ENCODE results near the gene ARHGAP9.
"Not testable (repeated sequence)": the region's sequence is repeated elsewhere in the genome, so short reads cannot be mapped to it uniquely, and the experiment has no call there.

ARHGAP9 gene

GRCh38 chr12:57517187-57517586, 37.5 kb upstream of the ARHGAP9 start:
- DNase-seq (ENCODE audit: low spot score), result peak; percentile 39

- no peak for DNase-seq (ENCODE audit: low spot score)
Measured at GRCh38 chr12:57516617-57517153, 37.0 kb upstream of the ARHGAP9 start.

- DNase-seq (ENCODE audit: low spot score), result no peak
Measured at GRCh38 chr12:57515934-57516541, 36.4 kb upstream of the ARHGAP9 start.

GRCh38 chr12:57515408-57515933, 35.8 kb upstream of the ARHGAP9 start:
- no peak for DNase-seq (ENCODE audit: low spot score)

- no peak for DNase-seq (ENCODE audit: low spot score)
Measured at GRCh38 chr12:57514720-57515407, 35.2 kb upstream of the ARHGAP9 start.

- not testable (repeated sequence) for DNase-seq (ENCODE audit: low spot score)
Measured at GRCh38 chr12:57514246-57514645, 34.6 kb upstream of the ARHGAP9 start.

GRCh38 chr12:57513677-57514076, 34.0 kb upstream of the ARHGAP9 start:
- DNase-seq (ENCODE audit: low spot score), result not testable (repeated sequence)

GRCh38 chr12:57513266-57513665, 33.6 kb upstream of the ARHGAP9 start:
- DNase-seq (ENCODE audit: low spot score), result no peak

GRCh38 chr12:57512665-57513064, 33.0 kb upstream of the ARHGAP9 start:
- no peak for DNase-seq (ENCODE audit: low spot score)

GRCh38 chr12:57511588-57512325, 32.1 kb upstream of the ARHGAP9 start:
- DNase-seq (ENCODE audit: low spot score), result no peak

GRCh38 chr12:57511161-57511560, 31.5 kb upstream of the ARHGAP9 start:
- DNase-seq (ENCODE audit: low spot score), result no peak

- DNase-seq (ENCODE audit: low spot score), result not testable (repeated sequence)
Measured at GRCh38 chr12:57507796-57508195, 28.1 kb upstream of the ARHGAP9 start.

GRCh38 chr12:57506541-57506940, 26.9 kb upstream of the ARHGAP9 start:
- DNase-seq (ENCODE audit: low spot score), result not testable (repeated sequence)

GRCh38 chr12:57502311-57502969, 22.8 kb upstream of the ARHGAP9 start:
- DNase-seq (ENCODE audit: low spot score), result not testable (repeated sequence)

- no peak for DNase-seq (ENCODE audit: low spot score)
Measured at GRCh38 chr12:57500213-57500612, 20.5 kb upstream of the ARHGAP9 start.

GRCh38 chr12:57498571-57498970, 18.9 kb upstream of the ARHGAP9 start:
- DNase-seq (ENCODE audit: low spot score), result no peak

GRCh38 chr12:57498132-57498502, 18.5 kb upstream of the ARHGAP9 start:
- no peak for DNase-seq (ENCODE audit: low spot score)

GRCh38 chr12:57497223-57498131, 17.8 kb upstream of the ARHGAP9 start:
- no peak for DNase-seq (ENCODE audit: low spot score)

- no peak for DNase-seq (ENCODE audit: low spot score)
Measured at GRCh38 chr12:57496822-57497221, 17.2 kb upstream of the ARHGAP9 start.

- DNase-seq (ENCODE audit: low spot score), result not testable (repeated sequence)
Measured at GRCh38 chr12:57495051-57495701, 15.5 kb upstream of the ARHGAP9 start.

Data from GM03348 (cell line).